HUES48 (cell line): ENCODE data around the gene ZFAND3.
A peak's percentile ranks its signal among the peaks of the same experiment; 100 is the strongest.
"Not testable (repeated sequence)": the region's sequence is repeated elsewhere in the genome, so short reads cannot be mapped to it uniquely, and the experiment has no call there.

Experiments used
- H3K27ac ChIP-seq: one replicate; pipeline ENCODE4 v1.7.0; 2013; ENCODE audit warnings: low read depth, low read length, inconsistent platforms
- H3K27me3 ChIP-seq: 2 replicates; pipeline ENCODE4 v1.6.1; 2013; ENCODE audit warnings: mild to moderate bottlenecking, low read length; ENCODE audit not compliant: control insufficient read depth, insufficient read depth
- H3K36me3 ChIP-seq: 2 replicates; pipeline ENCODE4 v1.6.1; 2013; ENCODE audit warnings: low read length; ENCODE audit not compliant: control insufficient read depth, insufficient read depth
- H3K4me1 ChIP-seq: 2 replicates; pipeline ENCODE4 v1.6.1; 2013; ENCODE audit warnings: mild to moderate bottlenecking, low read length; ENCODE audit not compliant: control insufficient read depth, insufficient read depth
- H3K4me3 ChIP-seq: 2 replicates; pipeline ENCODE4 v1.5.1; 2013; ENCODE audit warnings: mild to moderate bottlenecking, low read depth, low read length
- H3K9ac ChIP-seq: 2 replicates; pipeline ENCODE4 v1.6.1; 2013; ENCODE audit warnings: mild to moderate bottlenecking, low read depth, low read length, moderate library complexity
- H3K9me3 ChIP-seq: 2 replicates; pipeline ENCODE4 v1.6.1; 2013; ENCODE audit warnings: low read length; ENCODE audit not compliant: control insufficient read depth, insufficient read depth

ZFAND3 gene

DNA sequence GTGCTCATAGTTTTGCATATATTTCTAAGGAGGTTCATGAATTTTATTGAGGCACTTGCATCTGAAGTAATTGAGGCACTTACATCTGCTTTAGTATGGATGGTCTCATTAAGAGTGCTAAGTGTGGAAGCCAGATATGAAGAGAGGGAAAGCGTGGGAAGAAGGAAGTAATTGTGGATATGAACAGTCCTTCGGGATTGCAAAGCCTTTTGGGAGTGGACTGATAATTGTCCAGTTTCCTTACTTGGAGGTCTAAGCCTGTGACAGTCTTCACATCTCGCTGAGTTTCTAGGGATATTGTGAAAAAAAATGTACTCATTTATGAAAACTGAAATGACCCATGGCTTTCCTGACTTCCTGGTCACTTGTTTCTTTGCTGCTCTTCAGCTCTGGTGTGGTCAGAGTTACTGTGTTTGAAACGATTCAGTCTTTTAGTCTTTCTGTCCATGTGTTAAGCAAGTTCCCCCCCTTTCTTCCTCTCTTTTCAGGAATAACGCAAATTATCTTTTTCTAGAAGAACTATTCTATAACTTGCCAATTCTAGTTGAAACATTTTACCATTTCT, 137.3 kb downstream of the ZFAND3 start:
- H3K9ac ChIP-seq = no peak overlapping the region
- no peak overlapping the region for H3K27ac ChIP-seq
- no peaks in the 10 kb centered on the region for H3K36me3 ChIP-seq

DNA sequence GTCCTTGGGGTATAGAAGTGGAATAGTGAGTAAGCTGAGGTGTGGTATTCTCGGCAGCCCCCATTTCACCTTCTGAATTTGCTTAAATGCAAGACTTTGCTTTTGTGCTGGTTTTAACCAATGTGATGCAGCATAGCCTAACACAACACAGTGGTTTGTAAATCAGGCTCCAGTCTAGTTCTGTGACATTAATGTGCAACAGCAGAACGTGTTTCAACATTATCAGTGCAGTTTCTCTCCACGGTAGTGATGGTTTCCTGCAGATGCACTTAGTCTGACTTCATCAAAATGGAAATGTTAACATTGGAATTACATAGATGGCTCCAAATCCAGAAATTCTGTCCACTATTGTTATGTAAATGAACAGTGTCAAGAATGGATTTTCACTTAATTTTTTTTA, 139.5 kb downstream of the ZFAND3 start:
- Histone ChIP-seq H3K27ac (no peak overlapping the region), H3K9me3 (peaks cover 3% of the 10 kb centered on the region), H3K27me3 (no peaks in the 10 kb centered on the region), H3K9ac (no peak overlapping the region), H3K4me1 (peaks cover 11% of the 10 kb centered on the region), H3K4me3 (no peak overlapping the region), H3K36me3 (peaks cover under 1% of the 10 kb centered on the region; the same call in 1 of the 2 replicates)

More for the DNA sequence above, 137.3 kb downstream of the ZFAND3 start:
- no peaks in the 10 kb centered on the region for H3K27me3 ChIP-seq
- H3K4me1 ChIP-seq = peaks cover 11% of the 10 kb centered on the region
- H3K9me3 ChIP-seq = no peaks in the 10 kb centered on the region; the same call in 1 of the 2 replicates
- H3K4me3 ChIP-seq = no peak overlapping the region

DNA sequence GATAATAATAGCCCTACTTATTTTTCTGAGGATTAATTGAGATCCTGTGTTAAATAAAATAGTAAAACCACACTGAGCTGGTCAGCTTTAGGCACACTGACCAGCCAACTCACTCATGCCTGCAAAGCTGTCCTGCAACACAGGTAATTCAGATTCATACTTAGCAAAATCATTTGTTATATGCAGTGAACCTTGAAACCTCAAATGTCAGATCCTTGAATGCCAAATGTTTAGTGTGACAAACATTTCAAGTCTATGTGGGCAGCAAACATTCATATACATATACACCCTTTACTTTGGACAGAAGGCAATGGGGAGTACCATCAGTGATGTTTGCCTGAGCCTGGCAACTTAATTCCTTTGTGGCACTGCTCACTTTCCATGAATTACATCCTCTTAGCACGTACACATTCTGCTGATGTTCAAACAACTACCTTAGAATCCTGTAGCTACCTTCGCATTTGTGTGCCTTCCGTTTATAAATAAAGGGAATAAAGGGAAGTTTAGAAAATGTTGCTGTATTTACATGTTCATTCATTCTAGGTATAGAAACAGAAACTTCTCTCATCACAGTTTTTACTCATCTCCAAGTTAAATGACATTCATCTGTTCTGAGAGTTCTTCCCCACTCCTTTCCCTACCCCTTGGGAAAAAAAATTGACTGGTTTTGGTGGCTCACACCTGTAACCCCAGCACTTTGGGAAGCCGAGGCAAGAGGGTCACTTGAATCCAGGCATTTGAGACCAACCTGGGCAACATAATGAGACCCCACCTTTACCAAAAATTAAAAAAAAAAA, 140.8 kb downstream of the ZFAND3 start:
- Histone ChIP-seq H3K9ac (no peak overlapping the region), H3K4me3 (no peak overlapping the region), H3K36me3 (peaks cover 3% of the 10 kb centered on the region; the same call in 1 of the 2 replicates), H3K4me1 (peaks cover 5% of the 10 kb centered on the region; the same call in 1 of the 2 replicates), H3K27ac (no peak overlapping the region), H3K27me3 (no peaks in the 10 kb centered on the region), H3K9me3 (peaks cover 3% of the 10 kb centered on the region)

DNA sequence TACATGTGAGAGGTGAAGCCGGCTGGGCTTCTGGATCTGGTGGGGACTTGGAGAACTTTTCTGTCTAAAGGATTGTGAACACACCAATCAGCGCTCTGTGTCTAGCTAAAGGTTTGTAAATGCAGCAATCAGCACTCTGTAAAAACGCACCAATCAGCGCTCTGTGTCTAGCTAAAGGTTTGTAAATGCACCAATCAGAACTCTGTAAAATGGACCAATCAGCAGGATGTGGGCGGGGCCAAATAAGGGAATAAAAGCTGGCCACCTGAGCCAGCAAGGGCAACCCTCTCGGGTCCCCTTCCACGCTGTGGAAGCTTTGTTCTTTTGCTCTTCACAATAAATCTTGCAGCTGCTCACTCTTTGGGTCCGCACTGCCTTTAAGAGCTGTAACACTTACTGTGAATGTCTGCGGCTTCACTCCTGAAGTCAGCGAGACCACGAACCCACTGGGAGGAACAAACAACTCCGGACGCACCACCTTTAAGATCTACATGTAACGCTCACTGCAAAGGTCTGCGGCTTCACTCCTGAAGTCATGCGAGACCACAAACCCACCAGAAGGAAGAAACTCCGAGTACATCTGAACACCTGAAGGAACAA, 143.1 kb downstream of the ZFAND3 start:
- H3K4me3 ChIP-seq, H3K27ac ChIP-seq, H3K36me3 ChIP-seq: not testable (repeated sequence)

DNA sequence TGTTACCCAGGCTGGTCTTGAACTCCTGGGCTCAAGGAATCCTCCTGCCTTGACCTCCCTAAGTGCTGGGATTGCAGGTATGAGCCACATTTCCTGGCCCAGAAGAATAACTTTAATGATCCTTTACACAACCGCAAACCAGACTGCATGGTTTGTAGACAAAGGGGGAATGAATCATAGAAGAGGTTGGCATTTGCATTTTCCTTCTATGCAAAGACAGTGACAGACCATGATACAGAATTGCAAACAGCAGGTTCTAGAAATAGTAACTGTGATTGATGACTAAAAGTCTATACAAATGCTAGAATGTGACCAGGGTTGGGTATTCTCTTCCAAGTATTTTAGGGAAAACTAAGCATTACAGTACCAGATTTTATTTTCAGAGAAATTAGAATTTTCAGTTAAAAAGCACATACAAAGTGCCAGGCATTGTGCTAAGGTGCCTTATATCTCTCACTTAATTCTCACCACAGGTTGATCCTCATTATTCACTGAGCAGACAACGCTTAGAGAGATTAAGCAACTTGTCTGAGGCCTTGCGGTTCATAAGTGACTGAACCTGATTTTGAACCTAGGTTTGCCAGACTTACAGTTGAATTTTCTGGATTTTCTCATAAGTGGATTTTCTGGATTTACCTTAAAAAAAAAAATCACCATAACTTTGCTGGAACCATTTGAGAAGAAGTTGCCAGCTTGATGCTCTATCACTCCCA, 146.6 kb downstream of the ZFAND3 start:
- Histone ChIP-seq H3K27ac (peak overlapping the region; percentile 24), H3K36me3 (peaks cover 3% of the 10 kb centered on the region; the same call in 1 of the 2 replicates), H3K4me3 (no peak overlapping the region), H3K9me3 (peaks cover 3% of the 10 kb centered on the region), H3K9ac (no peak overlapping the region), H3K27me3 (no peaks in the 10 kb centered on the region), H3K4me1 (no peaks in the 10 kb centered on the region)

More for the DNA sequence above, 143.1 kb downstream of the ZFAND3 start:
- not testable (repeated sequence) for H3K9ac ChIP-seq, H3K9me3 ChIP-seq, H3K4me1 ChIP-seq, H3K27me3 ChIP-seq

DNA sequence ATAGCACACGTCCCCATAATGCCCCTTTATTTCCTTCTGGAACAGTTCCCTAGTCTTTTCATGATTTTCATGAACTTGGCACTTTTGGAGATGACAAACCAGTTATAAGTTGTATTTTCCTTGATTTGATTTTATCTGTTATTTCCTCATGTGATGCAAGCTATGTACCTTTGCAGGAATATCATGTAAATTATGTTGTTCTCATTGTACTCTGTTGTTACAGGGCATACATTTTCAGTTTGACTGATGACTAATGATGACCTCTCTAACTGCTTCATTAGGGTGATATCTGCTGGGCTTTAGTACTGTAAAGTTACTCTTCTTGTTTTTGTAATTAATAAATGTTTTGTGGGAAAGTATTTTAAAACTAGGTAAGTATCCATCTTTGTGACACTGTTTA, 147.3 kb downstream of the ZFAND3 start:
- H3K9me3 ChIP-seq = peaks cover 3% of the 10 kb centered on the region; the same call in 1 of the 2 replicates
- H3K27me3 ChIP-seq = no peaks in the 10 kb centered on the region
- no peak overlapping the region for H3K4me3 ChIP-seq
- H3K36me3 ChIP-seq = peaks cover 3% of the 10 kb centered on the region; the same call in 1 of the 2 replicates
- no peaks in the 10 kb centered on the region for H3K4me1 ChIP-seq
- H3K9ac ChIP-seq = no peak overlapping the region
- H3K27ac ChIP-seq = no peak overlapping the region

DNA sequence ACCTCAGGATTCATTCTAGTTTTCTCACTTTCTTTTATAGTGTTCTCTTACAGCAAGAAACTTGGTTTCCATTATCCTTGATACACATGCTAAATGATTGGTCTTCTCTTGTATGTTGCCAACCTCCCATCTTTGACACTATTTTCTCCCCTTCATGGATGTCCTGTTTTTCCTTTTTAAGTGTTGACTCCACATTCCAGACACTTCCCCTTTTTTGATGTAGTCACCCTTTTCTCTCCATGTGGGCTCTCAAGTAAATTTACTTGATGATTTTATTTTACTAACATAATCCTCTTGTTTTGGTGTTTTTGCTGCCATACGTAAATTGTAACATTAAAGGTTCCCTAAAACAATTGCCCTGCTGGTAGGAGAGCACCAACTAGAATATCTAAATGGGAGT, 148.1 kb downstream of the ZFAND3 start:
- Histone ChIP-seq H3K36me3 (peaks cover 3% of the 10 kb centered on the region; the same call in 1 of the 2 replicates), H3K27ac (no peak overlapping the region), H3K27me3 (no peaks in the 10 kb centered on the region), H3K4me3 (no peak overlapping the region), H3K4me1 (no peaks in the 10 kb centered on the region), H3K9ac (no peak overlapping the region), H3K9me3 (no peaks in the 10 kb centered on the region)

DNA sequence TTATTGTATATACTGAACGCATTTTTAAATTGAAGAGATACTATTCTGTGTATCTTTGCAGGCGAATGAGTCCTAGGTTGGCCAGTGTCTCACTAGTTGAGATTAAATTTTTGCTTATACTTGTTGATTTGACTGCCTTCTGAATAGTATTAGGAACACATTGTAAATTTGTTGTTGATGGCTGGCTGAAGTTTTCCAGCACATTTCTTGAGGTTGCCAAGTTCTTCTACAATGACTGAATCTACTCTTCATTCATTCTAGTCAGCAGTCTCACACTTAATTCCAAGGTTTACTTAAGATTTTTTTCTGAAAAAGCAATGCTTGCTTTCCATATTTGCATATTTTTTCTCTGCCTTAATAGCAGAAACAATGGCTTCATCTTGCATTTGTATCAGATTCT, 151.7 kb downstream of the ZFAND3 start:
- Histone ChIP-seq H3K9ac (no peak overlapping the region), H3K27ac (no peak overlapping the region), H3K4me1 (no peaks in the 10 kb centered on the region), H3K9me3 (peaks cover 6% of the 10 kb centered on the region), H3K27me3 (no peaks in the 10 kb centered on the region), H3K4me3 (no peak overlapping the region), H3K36me3 (no peaks in the 10 kb centered on the region)

DNA sequence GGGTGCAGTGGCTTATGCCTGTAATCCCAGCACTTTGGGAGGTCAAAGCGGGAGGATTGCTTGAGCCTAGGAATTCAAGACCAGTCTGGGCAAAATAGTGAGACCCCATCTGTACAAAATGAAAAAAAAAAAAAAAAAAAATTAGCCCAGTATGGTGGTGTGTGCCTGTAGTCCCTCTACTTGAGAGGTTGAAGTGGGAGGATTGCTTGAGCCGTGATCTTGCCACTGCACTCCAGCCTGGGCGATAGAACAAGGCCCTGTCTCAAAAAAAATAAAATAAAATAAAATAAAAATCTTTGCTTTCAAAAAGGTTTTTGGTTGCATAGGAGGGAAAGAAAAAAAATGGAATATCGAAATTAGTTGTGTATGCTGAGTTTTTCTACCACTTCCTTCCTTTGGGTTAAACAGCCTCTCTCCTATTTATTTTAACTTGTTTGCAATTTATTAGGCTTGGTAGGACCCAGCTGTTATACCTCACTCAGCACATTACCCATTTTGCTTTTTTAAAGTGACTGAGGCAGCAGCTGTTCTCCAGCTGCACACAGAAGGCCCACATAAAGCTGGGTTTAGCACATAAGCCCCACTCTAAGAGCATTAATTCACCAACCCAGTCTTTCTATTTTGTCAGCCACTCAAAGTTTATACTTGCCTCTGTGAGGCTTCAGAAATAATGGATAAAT, 152.3 kb downstream of the ZFAND3 start:
- H3K36me3 ChIP-seq = no peaks in the 10 kb centered on the region
- peaks cover 6% of the 10 kb centered on the region for H3K9me3 ChIP-seq
- H3K27ac ChIP-seq = no peak overlapping the region
- no peak overlapping the region for H3K4me3 ChIP-seq
- H3K27me3 ChIP-seq = no peaks in the 10 kb centered on the region
- no peaks in the 10 kb centered on the region for H3K4me1 ChIP-seq
- H3K9ac ChIP-seq = no peak overlapping the region

DNA sequence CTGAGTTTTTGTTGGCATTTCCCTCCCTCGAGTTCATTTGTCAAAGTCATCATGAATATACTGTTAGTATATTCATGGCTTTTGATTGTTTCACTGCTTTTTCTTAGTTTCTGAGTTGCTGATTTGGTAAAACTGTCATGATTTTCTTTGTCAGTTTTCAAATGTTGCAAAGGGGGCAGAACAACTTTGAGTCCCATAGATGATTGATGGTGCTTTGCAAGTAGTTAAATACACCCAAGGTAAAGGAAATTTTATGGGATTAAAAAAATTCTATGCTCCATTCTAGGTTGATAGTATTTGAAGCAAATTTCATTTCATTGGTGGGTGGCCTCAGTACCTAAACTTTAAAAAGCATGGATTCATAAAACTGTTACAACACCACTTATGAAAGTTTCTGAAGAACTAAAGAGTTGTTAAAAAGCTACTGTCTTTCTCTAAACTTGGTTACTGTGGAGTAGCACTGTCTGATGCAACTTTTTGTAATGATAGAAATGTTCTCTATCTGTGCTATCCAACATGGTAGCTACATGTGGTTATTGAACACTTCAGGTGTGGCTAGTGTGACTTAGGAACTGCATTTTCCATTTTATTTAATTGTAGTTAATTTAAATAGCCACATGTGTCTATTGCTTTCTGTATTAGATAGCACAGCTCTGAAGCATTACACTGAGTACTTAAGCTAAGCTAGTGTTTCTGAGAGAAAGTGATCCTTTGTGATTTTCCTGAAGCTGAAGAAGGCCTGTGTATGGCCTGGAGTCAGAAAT, 153.6 kb downstream of the ZFAND3 start:
- H3K36me3 ChIP-seq = no peaks in the 10 kb centered on the region
- no peak overlapping the region for H3K9ac ChIP-seq
- no peak overlapping the region for H3K27ac ChIP-seq
- H3K27me3 ChIP-seq = no peaks in the 10 kb centered on the region
- peaks cover 6% of the 10 kb centered on the region for H3K9me3 ChIP-seq
- H3K4me3 ChIP-seq = no peak overlapping the region
- no peaks in the 10 kb centered on the region for H3K4me1 ChIP-seq
